ENCODE measurements around the gene SP3. TPM values are rescaled to one million over a fixed set of nuclear protein-coding genes. Genes with fewer than 3 reads are reported as not detected.
A peak's percentile ranks its signal among the peaks of the same experiment; 100 is the strongest.

Gene SP3
- total RNA-seq, 1 donor from 2014 or later = 94.5 TPM

DNA sequence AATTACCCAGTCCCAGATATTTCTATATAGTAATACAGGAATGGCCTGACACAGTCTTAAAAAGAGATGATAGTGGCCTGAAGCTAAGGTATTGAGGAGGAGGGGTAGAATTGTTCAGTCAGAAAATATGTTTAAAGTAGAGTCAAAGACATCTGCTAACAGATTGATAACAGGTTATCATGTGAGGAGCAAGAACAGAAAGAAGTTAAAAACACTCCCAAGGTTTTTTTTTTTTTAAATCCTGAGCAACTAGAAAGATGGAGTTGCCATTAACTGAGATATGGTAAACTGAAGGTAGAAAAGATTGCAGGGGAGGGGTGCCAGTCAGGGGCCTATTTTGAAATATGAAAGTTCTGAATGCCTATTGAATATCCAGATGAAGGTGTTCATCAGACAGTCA lies 43.1 kb downstream of the SP3 start:
- no peak overlapping the region for H3K4me3 Mint-ChIP-seq
- no peak overlapping the region for H3K27ac Mint-ChIP-seq
- DNase-seq (ENCODE audit: extremely low spot score, unreplicated experiment) = no peak
- no peaks in the 10 kb centered on the region for H3K27me3 Mint-ChIP-seq
- H3K4me1 Mint-ChIP-seq (ENCODE audit: unreplicated experiment) = peaks cover 6% of the 10 kb centered on the region
- H3K36me3 Mint-ChIP-seq = peaks cover 26% of the 10 kb centered on the region
- no peaks in the 10 kb centered on the region for H3K9me3 Mint-ChIP-seq
- TF ChIP-seq, protein P1, sequence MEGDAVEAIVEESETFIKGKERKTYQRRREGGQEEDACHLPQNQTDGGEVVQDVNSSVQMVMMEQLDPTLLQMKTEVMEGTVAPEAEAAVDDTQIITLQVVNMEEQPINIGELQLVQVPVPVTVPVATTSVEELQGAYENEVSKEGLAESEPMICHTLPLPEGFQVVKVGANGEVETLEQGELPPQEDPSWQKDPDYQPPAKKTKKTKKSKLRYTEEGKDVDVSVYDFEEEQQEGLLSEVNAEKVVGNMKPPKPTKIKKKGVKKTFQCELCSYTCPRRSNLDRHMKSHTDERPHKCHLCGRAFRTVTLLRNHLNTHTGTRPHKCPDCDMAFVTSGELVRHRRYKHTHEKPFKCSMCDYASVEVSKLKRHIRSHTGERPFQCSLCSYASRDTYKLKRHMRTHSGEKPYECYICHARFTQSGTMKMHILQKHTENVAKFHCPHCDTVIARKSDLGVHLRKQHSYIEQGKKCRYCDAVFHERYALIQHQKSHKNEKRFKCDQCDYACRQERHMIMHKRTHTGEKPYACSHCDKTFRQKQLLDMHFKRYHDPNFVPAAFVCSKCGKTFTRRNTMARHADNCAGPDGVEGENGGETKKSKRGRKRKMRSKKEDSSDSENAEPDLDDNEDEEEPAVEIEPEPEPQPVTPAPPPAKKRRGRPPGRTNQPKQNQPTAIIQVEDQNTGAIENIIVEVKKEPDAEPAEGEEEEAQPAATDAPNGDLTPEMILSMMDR (conservative IDR thresholded peaks at IDR 0.05) = no peak

- H3K36me3 Mint-ChIP-seq = peaks cover 50% of the 10 kb centered on the region
- DNase-seq (ENCODE audit: extremely low spot score, unreplicated experiment) = no peak
- H3K4me1 Mint-ChIP-seq (ENCODE audit: unreplicated experiment) = peaks cover 4% of the 10 kb centered on the region
- TF ChIP-seq, protein P1 (conservative IDR thresholded peaks at IDR 0.05) = no peak
- peak overlapping the region; percentile 51 for H3K4me3 Mint-ChIP-seq
- H3K27me3 Mint-ChIP-seq = no peaks in the 10 kb centered on the region
- H3K27ac Mint-ChIP-seq = peak overlapping the region; percentile 25
- H3K9me3 Mint-ChIP-seq = no peaks in the 10 kb centered on the region
These were observed 50.9 kb downstream of the SP3 start for GRCh38 chr2:173914055-173914927.

DNA sequence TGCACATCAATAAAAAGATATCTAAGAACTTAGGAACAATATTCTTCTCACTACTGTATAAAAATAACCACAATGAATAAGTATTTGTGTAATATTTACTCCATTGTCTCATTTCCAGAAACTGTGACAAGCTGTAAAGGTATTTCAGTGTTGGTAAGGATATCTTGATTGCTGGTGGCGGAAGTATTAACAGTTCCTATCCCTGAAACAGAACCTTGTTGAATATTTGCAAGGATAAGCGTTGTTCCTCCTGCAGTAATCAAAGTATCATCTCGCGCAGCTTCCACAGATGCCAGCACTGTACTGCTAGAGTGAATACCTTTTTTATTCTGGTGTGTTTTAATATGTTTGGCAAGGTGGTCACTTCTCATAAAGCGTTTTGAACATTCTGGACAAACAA lies 55.3 kb downstream of the SP3 start:
- no peak for DNase-seq (ENCODE audit: extremely low spot score, unreplicated experiment)
- Mint-ChIP-seq H3K27ac (no peak overlapping the region), H3K27me3 (no peaks in the 10 kb centered on the region), H3K36me3 (peaks cover 48% of the 10 kb centered on the region), H3K9me3 (no peaks in the 10 kb centered on the region), H3K4me1 (ENCODE audit: unreplicated experiment) (peaks cover 4% of the 10 kb centered on the region), H3K4me3 (no peak overlapping the region)
- TF ChIP-seq, protein P1 (conservative IDR thresholded peaks at IDR 0.05) = no peak

GRCh38 chr2:173906626-173907025 lies 58.5 kb downstream of the SP3 start:
- Mint-ChIP-seq H3K9me3 (no peaks in the 10 kb centered on the region), H3K4me3 (no peak overlapping the region), H3K36me3 (peaks cover 41% of the 10 kb centered on the region), H3K27ac (no peak overlapping the region), H3K4me1 (ENCODE audit: unreplicated experiment) (no peaks in the 10 kb centered on the region), H3K27me3 (no peaks in the 10 kb centered on the region)
- TF ChIP-seq, protein P1 (conservative IDR thresholded peaks at IDR 0.05) = no peak
- DNase-seq (ENCODE audit: extremely low spot score, unreplicated experiment) = no peak

- peaks cover 23% of the 10 kb centered on the region for H3K36me3 Mint-ChIP-seq
- H3K4me1 Mint-ChIP-seq (ENCODE audit: unreplicated experiment) = no peaks in the 10 kb centered on the region
- H3K27ac Mint-ChIP-seq = no peak overlapping the region
These were observed 61.4 kb downstream of the SP3 start for GRCh38 chr2:173903601-173904394.

More at GRCh38 chr2:173903601-173904394, 61.4 kb downstream of the SP3 start:
- TF ChIP-seq, protein P1 (conservative IDR thresholded peaks at IDR 0.05) = no peak
- Mint-ChIP-seq H3K27me3 (no peaks in the 10 kb centered on the region), H3K9me3 (no peaks in the 10 kb centered on the region), H3K4me3 (no peak overlapping the region)
- no peak for DNase-seq (ENCODE audit: extremely low spot score, unreplicated experiment)
